Activated CD8-positive, alpha-beta T cell treated with anti-CD3 and anti-CD28 coated beads, Interleukin-2, amount 10 ng/mL, durations not matched to agents 7 days and 5 days (primary cell): ENCODE measurements around the gene TARBP1. TPM values are rescaled to one million over a fixed set of nuclear protein-coding genes. Genes with fewer than 3 reads are reported as not detected.
A peak's percentile ranks its signal among the peaks of the same experiment; 100 is the strongest.

Experiments used
- ATAC-seq: fragments of 150-1000 bp; cut with Tn5 transposase; one replicate; pipeline ENCODE4 v1.10.0; 2021; ENCODE audit warnings: moderate library complexity
- CTCF ChIA-PET: fragments of 350-600 bp; sonication (Branson Sonifier 250); formaldehyde crosslinking; loops from one replicate; lab custom pipeline; 2021; ENCODE audit warnings: antibody characterized with exemption; lab: Charles Lee
- POLR2A ChIA-PET: fragments of 350-600 bp; sonication (Branson Sonifier 250); formaldehyde crosslinking; loops from one replicate; lab custom pipeline; 2021; ENCODE audit warnings: antibody characterized with exemption; lab: Charles Lee
- DNase-seq: peaks from one replicate; pipeline ENCODE4 v3.0.0-alpha.2; 2020
- H3K27ac Mint-ChIP-seq: one replicate; pipeline ENCODE4 v1.8.0; 2021; ENCODE audit warnings: mild to moderate bottlenecking, mixed read lengths
- H3K27me3 Mint-ChIP-seq: one replicate; pipeline ENCODE4 v1.8.0; 2021; ENCODE audit warnings: low read depth, mixed read lengths
- H3K36me3 Mint-ChIP-seq: one replicate; pipeline ENCODE4 v1.8.0; 2021; ENCODE audit warnings: low read depth, mixed read lengths
- H3K4me1 Mint-ChIP-seq: one replicate; pipeline ENCODE4 v1.8.0; 2021; ENCODE audit warnings: low read depth, mixed read lengths
- H3K4me3 Mint-ChIP-seq: one replicate; pipeline ENCODE4 v1.8.0; 2021; ENCODE audit warnings: mild to moderate bottlenecking, mixed read lengths
- H3K9me3 Mint-ChIP-seq: one replicate; pipeline ENCODE4 v1.8.0; 2022; ENCODE audit warnings: mixed read lengths; ENCODE audit not compliant: insufficient read depth
- total RNA-seq, 2 experiments: library from RNA; stranded (reverse); gene quantifications; one replicate each; pipeline ENCODE4 v1.2.3, GENCODE V29; 2021

TARBP1 gene
- total RNA-seq, 2 experiments from 2014 or later, result 35.7 TPM

DNA sequence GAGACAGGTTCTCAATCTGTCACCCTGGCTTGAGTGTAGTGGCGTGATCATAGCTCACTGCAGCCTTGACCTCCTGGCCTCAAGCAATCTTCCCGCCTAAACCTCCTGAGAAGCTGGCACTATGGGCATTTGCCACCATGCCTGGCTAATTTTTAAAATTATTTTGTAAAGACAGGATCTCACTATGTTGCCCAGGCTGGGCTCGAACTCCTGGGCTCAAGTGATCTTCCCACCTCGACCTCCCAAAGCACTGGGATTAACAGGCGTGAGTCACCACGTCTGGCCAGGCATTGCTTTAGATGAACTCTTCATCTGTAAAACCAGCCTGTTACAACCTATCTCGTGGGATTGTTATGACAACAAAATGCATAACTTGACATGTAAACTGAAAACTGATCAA, 103.3 kb downstream of the TARBP1 start:
- Mint-ChIP-seq H3K9me3 (no peaks in the 10 kb centered on the region), H3K27ac (no peak overlapping the region), H3K4me3 (no peak overlapping the region), H3K4me1 (peaks cover 37% of the 10 kb centered on the region), H3K36me3 (peaks cover 56% of the 10 kb centered on the region), H3K27me3 (no peaks in the 10 kb centered on the region)
- DNase-seq (no peak), ATAC-seq (no peak)
- ChIA-PET CTCF (interaction anchor here (0.9 kb wide), 1 partner anchor 112 kb away, joined by 3 read pairs; no protein-coding TSS in a partner anchor), POLR2A (interaction anchor here (1.0 kb wide), 1 partner anchor 8 kb away, joined by 3 read pairs; no protein-coding TSS in a partner anchor)

GRCh38 chr1:234373959-234374254, 105.1 kb downstream of the TARBP1 start:
- Mint-ChIP-seq H3K27ac (peak overlapping the region; percentile 100), H3K36me3 (peaks cover 42% of the 10 kb centered on the region), H3K9me3 (no peaks in the 10 kb centered on the region), H3K4me1 (peaks cover 37% of the 10 kb centered on the region), H3K27me3 (no peaks in the 10 kb centered on the region), H3K4me3 (peak overlapping the region; percentile 97)
- ATAC-seq (no peak), DNase-seq (no peak)
- POLR2A ChIA-PET, result interaction anchor here (0.6 to 2.0 kb wide), 15 partner anchors 8 to 729 kb away, joined by 3 to 24 read pairs (median 3); partner anchors contain the start of gene IRF2BP2
- CTCF ChIA-PET, result interaction anchor here (0.8 to 3.9 kb wide), 8 partner anchors 10 to 203 kb away, joined by 3 to 17 read pairs (median 8); no protein-coding TSS in a partner anchor

- Mint-ChIP-seq H3K9me3 (no peaks in the 10 kb centered on the region), H3K4me1 (peaks cover 37% of the 10 kb centered on the region), H3K36me3 (peaks cover 36% of the 10 kb centered on the region), H3K27ac (peak within 1 kb of the TSS; percentile 100), H3K27me3 (no peaks in the 10 kb centered on the region), H3K4me3 (peak within 1 kb of the TSS; percentile 97)
- ChIA-PET CTCF (interaction anchor here (0.8 to 3.9 kb wide), 9 partner anchors 8 to 202 kb away, joined by 3 to 17 read pairs (median 8); no protein-coding TSS in a partner anchor), POLR2A (interaction anchor here (0.6 to 2.0 kb wide), 18 partner anchors 9 to 730 kb away, joined by 3 to 24 read pairs (median 3); partner anchors contain the start of gene IRF2BP2)
- peak; percentile 94 for DNase-seq
- peak; percentile 90 for ATAC-seq
Observed at GRCh38 chr1:234373064-234373958, 105.7 kb downstream of the TARBP1 start, which contains the start of gene COA6. TSS of gene COA6 (plus strand) at chr1:234373456. CDS start at chr1:234373467, 11 bp downstream.

- POLR2A ChIA-PET, result interaction anchor here (1.2 to 2.0 kb wide), 4 partner anchors 8 to 105 kb away, joined by 4 to 24 read pairs (median 10); no protein-coding TSS in a partner anchor
- Mint-ChIP-seq H3K9me3 (no peaks in the 10 kb centered on the region), H3K27me3 (no peaks in the 10 kb centered on the region), H3K4me3 (peak overlapping the region; percentile 97), H3K36me3 (peaks cover 25% of the 10 kb centered on the region), H3K27ac (peak overlapping the region; percentile 100), H3K4me1 (peaks cover 36% of the 10 kb centered on the region)
- ATAC-seq (no peak), DNase-seq (no peak)
- CTCF ChIA-PET, result interaction anchor here (1.0 to 3.9 kb wide), 4 partner anchors 10 to 160 kb away, joined by 3 to 17 read pairs (median 4); no protein-coding TSS in a partner anchor
Observed at GRCh38 chr1:234372011-234372757, 106.8 kb downstream of the TARBP1 start.

DNA sequence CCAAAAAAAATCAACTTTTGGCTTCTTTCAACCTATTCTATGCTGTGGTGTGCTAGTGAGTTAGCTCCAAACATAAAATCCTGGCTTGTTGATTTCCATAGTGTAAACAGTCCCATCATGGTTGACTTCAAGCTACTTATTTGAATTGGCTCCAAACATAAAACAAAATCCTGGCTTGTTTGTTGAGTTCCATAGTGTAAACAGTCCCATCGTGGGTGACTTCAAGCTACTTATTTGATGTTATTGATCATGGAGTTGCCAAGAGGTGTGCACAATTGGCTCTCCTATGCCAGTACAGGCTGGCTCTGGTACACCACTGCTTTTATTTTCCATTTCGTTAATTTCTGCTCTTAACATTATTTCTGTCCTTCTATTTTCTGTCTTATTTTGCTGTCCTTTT, 107.6 kb downstream of the TARBP1 start:
- H3K4me1 Mint-ChIP-seq, result peaks cover 33% of the 10 kb centered on the region
- H3K4me3 Mint-ChIP-seq, result no peak overlapping the region
- H3K36me3 Mint-ChIP-seq, result peaks cover 20% of the 10 kb centered on the region

DNA sequence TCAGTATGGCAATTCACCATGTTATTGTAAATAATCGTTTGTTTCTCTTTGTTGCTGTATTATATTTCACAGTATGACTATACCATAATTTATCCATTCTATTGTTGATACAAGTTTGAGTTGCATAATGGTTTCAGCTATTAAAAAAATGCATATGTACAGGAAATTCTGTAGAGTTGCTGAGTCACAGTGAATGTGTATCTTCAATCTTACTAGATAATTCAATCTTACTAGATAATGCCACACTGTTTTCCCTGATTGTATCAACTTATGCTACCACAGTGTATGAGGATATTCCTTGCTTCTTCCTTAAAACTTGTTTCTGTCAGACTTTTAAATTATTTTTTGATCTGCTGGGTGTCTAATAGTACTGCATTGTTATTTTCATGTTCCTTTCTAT, 109.2 kb downstream of the TARBP1 start:
- Mint-ChIP-seq H3K4me3 (no peak overlapping the region), H3K9me3 (no peaks in the 10 kb centered on the region), H3K27ac (no peak overlapping the region), H3K36me3 (peaks cover 7% of the 10 kb centered on the region), H3K4me1 (peaks cover 20% of the 10 kb centered on the region), H3K27me3 (no peaks in the 10 kb centered on the region)
- ATAC-seq (no peak), DNase-seq (no peak)
- POLR2A ChIA-PET, result no interaction called here
- CTCF ChIA-PET, result no interaction called here

More for the DNA sequence above, 107.6 kb downstream of the TARBP1 start:
- ChIA-PET CTCF (interaction anchor here (0.8 to 3.9 kb wide), 5 partner anchors 10 to 159 kb away, joined by 3 to 17 read pairs (median 4); no protein-coding TSS in a partner anchor), POLR2A (no interaction called here)
- no peak for ATAC-seq
- Mint-ChIP-seq H3K9me3 (no peaks in the 10 kb centered on the region), H3K27me3 (no peaks in the 10 kb centered on the region), H3K27ac (no peak overlapping the region)
- DNase-seq, result no peak

GRCh38 chr1:234369033-234369430, 109.9 kb downstream of the TARBP1 start:
- Mint-ChIP-seq H3K4me1 (peaks cover 12% of the 10 kb centered on the region), H3K27me3 (no peaks in the 10 kb centered on the region), H3K4me3 (no peak overlapping the region), H3K27ac (no peak overlapping the region), H3K36me3 (peaks cover 1% of the 10 kb centered on the region), H3K9me3 (no peaks in the 10 kb centered on the region)
- ATAC-seq (no peak), DNase-seq (no peak)
- ChIA-PET POLR2A (no interaction called here), CTCF (no interaction called here)

DNA sequence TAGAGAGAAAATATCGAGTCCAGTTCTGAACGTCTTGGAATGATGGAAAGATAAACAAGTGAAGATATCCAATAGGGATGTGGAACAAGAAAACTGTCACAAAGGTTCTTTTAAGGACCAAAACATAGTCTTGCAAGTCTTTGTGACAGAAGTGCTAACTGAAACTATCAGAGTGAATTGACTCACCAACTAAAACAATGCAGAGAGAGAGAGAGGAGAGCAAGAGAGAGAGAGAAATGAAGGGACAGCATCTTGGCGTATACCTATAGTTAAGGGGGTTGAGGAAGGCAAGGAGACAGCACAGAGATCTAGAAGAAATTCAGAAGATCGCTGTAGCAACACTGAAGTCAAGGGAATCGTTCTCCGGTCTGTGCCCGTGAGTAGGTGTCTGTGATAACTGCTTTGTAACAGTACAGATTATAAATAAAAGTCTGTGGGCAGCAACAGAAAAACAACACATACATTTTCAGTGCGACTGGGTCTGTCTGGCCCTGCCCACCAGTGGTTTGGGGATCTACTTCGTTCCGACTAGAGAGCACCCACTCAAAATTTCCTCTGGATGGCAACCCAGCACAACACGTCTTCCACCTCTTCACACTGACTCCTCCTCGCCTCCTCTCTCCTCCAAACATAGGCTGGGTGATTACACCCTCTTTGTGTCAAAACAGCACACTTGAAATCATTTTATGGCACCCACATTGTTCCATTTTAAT, 110.5 kb downstream of the TARBP1 start:
- CTCF ChIA-PET, result interaction anchor here (1.6 kb wide), 1 partner anchor 42 kb away, joined by 4 read pairs; no protein-coding TSS in a partner anchor
- ATAC-seq, result no peak
- Mint-ChIP-seq H3K36me3 (no peaks in the 10 kb centered on the region), H3K27ac (no peak overlapping the region), H3K9me3 (no peaks in the 10 kb centered on the region), H3K4me1 (peaks cover 11% of the 10 kb centered on the region), H3K27me3 (no peaks in the 10 kb centered on the region), H3K4me3 (no peak overlapping the region)
- DNase-seq, result no peak
- POLR2A ChIA-PET, result no interaction called here

GRCh38 chr1:234362558-234362957, 116.4 kb downstream of the TARBP1 start:
- no peak for DNase-seq
- Mint-ChIP-seq H3K4me3 (no peak overlapping the region), H3K36me3 (peaks cover 5% of the 10 kb centered on the region), H3K27ac (no peak overlapping the region), H3K9me3 (no peaks in the 10 kb centered on the region), H3K27me3 (peaks cover 3% of the 10 kb centered on the region), H3K4me1 (peaks cover 10% of the 10 kb centered on the region)
- CTCF ChIA-PET, result interaction anchor here (0.7 kb wide), 1 partner anchor 910 kb away, joined by 3 read pairs; no protein-coding TSS in a partner anchor
- no peak for ATAC-seq
- POLR2A ChIA-PET, result interaction anchor here (2.3 kb wide), 1 partner anchor 11 kb away, joined by 12 read pairs; the partner anchor contains the start of gene COA6

- Mint-ChIP-seq H3K27me3 (peaks cover 3% of the 10 kb centered on the region), H3K27ac (no peak overlapping the region), H3K4me1 (peaks cover 12% of the 10 kb centered on the region), H3K36me3 (peaks cover 5% of the 10 kb centered on the region), H3K9me3 (no peaks in the 10 kb centered on the region), H3K4me3 (no peak overlapping the region)
- DNase-seq (no peak), ATAC-seq (no peak)
- ChIA-PET POLR2A (interaction anchor here (1.0 kb wide), 1 partner anchor 12 kb away, joined by 3 read pairs; the partner anchor contains the start of gene COA6), CTCF (interaction anchor here (0.7 to 1.4 kb wide), 2 partner anchors 10 to 478 kb away, joined by 3 read pairs; no protein-coding TSS in a partner anchor)
Observed at GRCh38 chr1:234361102-234361603, 117.8 kb downstream of the TARBP1 start.
